Fibroblast of peridontal ligament (primary cell): ENCODE results near the gene CHRNB4.

Experiments
- DNase-seq: peaks from one replicate; pipeline ENCODE4 v3.0.0-alpha.2; 2010; ENCODE audit errors: extremely low read depth

Gene CHRNB4

DNA sequence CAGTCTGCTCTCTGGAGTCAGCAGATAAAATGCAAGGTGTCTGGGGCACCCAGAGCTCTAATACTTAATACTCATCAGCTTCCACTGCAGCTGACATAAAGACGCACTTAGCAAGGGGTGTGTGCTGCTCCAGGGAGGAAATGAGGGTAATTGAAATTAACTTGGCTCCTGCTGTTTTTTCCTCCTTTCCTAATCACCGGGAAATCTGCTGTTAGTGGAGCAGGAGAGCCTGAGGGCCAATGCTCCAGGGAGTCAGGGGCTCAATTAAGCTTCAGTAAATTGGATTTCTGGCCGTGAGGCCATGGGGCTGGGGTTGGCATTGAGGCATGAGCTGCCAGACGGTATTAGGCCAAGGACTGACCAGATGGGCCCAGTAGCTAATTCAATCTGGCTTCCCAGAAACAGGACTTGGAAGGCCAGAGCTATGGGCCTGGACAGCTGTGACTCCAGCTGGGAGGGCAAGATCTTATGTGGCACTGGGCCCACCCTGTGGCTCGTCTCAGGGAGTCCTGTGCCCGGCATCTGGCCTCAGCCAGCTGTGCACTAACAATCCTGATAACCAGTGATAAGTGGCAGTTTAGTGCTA lies 30.7 kb upstream of the CHRNB4 start:
- DNase-seq: no peak

DNA sequence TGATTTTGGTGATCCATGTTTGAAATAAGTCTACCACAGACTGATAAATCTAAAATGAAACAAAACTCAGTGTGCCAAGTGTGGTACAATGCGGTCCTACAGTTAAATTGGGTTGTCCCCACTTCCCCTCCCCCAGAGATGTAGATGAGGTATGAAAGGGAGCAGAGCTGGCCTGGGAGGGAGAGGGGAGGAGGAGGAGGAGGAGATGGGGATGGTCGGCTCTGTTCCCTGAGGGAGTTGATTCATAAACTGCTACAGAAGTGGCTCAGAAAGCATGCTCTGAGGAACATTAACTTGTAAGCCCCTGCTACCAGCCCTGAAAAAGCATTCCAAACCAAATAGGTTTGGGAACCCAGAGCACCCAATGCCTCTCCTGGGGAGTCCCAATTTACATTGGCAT lies 28.0 kb upstream of the CHRNB4 start:
- DNase-seq: no peak

- DNase-seq: no peak
Observed at GRCh38 chr15:78667578-78668236, 26.7 kb upstream of the CHRNB4 start.

- DNase-seq: no peak
Observed at GRCh38 chr15:78666010-78666409, 25.0 kb upstream of the CHRNB4 start.

GRCh38 chr15:78663703-78664102 lies 22.7 kb upstream of the CHRNB4 start:
- no peak for DNase-seq

- DNase-seq: no peak
Observed at GRCh38 chr15:78662028-78662427, 21.0 kb upstream of the CHRNB4 start.

DNA sequence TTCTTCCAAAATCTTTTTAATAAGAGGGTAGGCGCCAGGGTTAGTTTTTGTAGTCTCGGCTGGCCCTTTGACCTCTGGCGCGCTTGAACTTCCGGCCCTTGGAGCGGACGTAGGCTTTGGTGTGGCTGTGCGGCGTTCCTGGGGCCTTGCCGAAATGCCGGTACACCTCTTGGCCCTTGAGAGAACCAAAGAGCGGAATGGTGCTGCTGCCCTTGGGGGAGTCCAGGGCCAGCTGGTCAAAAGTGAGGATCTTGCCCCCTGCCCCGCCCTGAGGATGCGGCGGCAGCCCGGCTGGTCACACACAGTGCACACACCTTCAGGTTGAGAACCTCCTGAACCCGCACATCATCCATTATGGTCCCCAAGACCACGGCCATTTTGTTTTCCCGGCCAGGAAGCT lies 20.0 kb upstream of the CHRNB4 start:
- no peak for DNase-seq

GRCh38 chr15:78660584-78660983 lies 19.6 kb upstream of the CHRNB4 start:
- DNase-seq: no peak

DNA sequence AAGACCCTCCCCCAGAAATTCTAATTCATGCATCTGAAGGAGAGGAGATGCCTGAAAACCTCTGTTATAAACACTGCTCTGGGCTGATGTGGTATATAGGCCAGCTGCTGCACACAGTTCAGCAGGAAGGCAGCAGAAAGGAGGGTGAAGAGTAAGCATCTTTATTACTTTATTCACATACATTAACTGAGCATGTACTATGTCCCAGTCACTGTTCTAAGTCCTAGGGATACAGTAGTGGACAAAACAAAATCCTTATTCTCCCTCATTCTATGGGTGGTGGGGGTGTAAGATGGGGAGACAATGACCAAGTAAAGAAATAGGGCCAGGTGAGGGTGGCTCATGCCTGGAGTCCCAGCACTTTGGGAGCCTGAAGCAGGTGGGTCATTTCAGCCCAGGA lies 17.8 kb upstream of the CHRNB4 start:
- no peak for DNase-seq

DNA sequence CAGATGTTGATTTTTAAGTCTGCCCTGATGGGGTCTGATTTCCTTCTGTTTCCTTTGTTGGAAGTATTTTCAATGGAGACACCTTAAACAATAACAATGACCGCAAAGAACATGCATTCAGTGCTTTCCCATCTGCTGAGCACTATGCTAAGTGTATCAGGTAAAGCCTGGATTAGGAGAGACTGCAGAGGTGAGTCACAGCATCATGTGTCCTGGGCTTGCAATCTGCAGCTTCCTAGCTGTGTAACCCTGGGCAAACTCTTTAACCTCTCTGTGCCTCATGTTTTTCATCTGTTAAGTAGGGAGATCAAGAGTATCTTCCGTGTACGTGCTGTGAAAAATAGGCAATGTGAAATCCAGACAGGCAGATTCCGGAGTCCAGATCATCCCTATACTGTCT lies 13.3 kb upstream of the CHRNB4 start:
- DNase-seq: no peak

- DNase-seq: no peak
Observed at GRCh38 chr15:78651930-78652615, 11.1 kb upstream of the CHRNB4 start.

DNA sequence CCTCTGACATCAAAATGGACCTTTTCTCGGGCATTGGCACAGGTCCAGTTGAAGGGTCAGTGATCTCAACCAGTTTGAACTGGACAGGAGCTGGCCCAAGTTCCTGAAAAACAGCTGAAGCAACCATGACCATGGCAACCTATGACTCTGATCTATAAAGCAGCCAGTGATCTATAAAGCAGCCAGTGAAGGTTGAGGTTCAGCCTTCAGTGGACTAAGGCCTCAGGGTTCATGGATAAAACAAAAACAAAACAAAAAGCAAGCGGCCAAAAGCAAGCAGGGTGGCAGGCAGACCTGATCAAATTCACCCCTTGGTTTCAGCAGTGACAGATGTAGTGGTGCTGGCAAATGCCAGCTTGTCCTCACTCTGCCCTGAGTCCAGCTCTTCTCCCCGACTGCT lies 10.0 kb upstream of the CHRNB4 start:
- no peak for DNase-seq

GRCh38 chr15:78650022-78650421 lies 9.0 kb upstream of the CHRNB4 start:
- DNase-seq: no peak

GRCh38 chr15:78645009-78645408 lies 4.0 kb upstream of the CHRNB4 start:
- no peak for DNase-seq

DNA sequence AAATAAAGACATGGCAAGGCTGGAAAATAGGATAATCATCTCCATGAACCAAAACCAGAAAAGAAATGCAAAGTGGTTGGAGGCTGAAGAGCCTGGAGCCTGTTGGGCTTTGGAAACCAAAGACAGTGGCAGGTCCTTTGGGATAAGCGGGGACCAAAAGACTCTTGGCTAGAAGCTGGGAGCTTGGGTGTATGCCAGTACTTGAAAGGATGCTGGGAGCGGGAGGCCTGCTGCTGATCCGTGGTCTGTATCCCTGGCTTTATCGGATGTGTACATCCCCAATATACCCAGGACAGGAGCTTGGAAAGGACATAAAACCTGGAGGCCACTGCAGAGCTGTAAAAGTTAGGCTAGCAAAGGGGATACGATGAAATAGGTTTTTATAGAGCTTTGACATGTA lies 1.3 kb upstream of the CHRNB4 start:
- DNase-seq: no peak

GRCh38 chr15:78641749-78642275 lies 802 bp upstream of the CHRNB4 start:
- DNase-seq: no peak

DNA sequence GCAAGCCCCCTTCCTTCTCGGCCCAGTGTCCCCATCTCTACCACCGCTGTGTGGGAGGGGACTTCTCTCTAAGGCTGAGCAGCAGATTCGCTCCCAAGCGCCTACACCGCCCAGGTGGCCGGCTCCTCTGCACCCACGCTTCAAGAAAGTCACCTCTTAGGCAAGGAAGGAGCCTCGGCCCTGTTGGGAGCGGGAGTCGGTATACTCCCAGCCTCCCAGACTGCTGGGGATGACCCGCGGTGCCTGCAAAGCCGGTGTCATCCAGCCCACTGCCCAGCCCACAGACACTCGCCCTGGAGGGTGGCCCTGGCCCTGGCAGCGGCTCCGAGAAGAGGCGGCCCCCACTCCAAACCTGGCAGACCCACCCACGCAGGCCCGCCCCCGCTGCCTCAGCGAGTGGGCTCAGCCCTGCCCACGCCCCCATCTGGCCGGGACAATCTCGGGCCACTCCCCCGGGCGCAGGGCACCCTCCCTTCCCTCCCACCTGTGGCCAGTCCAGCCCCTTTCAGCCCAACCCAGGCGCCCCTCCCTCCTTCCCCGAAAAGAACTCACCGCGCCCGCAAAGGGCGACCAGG lies 396 bp downstream of the CHRNB4 start:
- DNase-seq: no peak

DNA sequence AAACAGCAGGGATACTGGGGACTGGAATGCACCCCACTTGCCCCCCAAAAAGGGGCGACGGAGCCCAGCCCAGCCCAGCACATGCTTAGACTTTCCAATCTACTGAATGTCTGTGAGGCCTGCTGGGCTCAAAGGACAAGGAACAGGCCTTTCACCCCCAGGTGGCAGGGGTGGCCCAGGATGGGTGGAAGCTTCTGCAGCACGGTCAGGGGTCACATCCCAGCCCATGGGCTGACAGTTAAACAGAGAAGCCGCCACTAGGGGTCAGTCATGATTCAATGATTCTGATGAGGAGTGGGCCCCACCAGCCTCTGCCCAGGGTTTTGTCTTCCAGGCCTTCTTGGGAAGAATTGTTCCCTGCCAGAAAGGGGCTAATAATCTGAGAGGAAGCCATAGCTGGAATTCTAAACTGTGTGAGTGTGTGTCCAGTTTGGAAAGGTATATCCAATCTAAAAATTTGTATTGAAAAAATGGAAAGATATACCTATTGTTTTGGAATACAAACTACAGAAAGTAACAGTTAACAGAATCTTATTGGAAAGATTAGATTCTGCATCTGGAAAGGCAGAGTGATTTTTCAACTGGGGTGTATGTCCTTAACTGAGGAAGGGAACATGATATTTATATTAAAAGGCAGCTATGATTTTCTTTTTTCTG lies 2.2 kb downstream of the CHRNB4 start:
- peak; percentile 39 for DNase-seq

DNA sequence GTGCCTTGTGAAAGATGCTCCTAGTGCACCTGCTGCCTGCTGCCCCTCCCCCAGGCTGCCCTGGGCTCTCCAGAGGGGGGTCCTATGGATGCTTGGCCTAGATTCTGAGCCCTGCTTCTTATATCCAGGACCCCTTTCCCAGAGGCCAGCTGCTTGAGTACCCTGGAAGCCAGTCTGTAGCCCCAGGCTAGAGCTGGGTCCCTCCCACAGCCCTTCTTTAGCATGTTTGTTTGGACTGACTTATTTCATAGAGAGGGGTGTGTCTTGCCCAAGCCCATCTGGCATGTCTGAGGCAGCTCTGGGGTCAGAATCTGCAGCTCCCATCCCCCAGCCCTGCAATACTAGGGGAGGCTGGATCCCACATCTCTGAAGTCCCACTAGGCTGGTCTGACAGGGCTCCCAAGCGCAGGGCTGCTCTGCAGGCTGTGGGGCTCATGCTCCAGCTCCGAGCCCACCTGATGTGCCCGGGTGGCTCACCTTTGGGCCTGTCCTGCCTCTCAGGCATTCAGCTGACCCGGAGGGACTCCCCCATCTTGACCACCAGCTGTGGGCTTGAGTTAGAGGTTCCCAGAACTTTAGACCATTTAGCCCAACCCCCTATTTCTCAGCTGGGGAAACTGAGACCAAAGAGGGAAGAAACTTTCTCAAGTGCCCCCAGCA lies 3.1 kb downstream of the CHRNB4 start:
- no peak for DNase-seq

DNA sequence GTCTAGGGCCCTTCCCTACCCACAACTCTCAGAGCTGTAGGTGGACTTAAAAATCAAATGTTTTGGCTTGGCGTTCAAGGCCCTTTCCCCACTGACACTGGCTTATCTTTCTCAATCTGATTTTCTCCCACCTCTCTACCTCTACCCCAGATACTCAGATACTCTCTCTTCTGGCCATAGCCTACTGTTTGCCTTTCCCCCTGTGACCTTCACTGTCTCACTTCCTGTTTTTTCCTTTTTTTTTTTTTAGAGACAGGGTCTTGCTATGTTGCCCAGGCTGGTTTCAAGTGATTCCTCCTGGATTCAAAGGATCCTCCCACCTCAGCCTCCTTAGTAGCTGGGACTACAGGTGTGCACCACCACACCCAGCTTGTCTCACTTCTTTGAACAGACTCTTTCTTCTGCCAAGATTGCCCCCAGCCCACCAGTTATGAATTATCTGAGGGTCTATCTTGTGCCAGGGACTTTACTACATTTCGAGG lies 4.6 kb downstream of the CHRNB4 start:
- DNase-seq: no peak

DNA sequence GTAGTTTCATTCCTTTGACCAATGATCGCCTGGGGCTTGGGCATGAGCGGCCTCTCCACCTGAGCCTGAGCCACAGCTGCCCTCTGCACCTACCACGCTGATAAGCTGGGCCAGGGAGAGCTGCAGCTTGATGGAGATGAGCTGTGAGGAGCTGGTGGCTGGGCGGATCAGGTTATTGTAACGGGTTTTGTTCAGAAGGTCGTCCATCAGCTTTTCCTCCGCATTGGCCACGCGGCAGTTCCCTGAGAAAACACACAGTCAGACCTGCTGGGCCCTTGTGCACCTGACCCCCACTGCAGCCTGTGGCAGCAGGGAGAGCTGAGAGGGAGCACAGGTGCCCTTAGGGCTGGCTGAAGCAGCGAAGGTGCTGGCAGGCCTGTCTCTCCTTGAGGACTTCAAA lies 5.7 kb downstream of the CHRNB4 start:
- no peak for DNase-seq
